NCI-H1436 treated with DMSO at 0.1 percent for 48 hours (cell line): Measurements from ENCODE around the gene PLA2G2E.

Experiments
- DNase-seq: peaks from one replicate; lab custom pipeline; 2025; lab: John Stamatoyannopoulos, UW

PLA2G2E gene

DNA sequence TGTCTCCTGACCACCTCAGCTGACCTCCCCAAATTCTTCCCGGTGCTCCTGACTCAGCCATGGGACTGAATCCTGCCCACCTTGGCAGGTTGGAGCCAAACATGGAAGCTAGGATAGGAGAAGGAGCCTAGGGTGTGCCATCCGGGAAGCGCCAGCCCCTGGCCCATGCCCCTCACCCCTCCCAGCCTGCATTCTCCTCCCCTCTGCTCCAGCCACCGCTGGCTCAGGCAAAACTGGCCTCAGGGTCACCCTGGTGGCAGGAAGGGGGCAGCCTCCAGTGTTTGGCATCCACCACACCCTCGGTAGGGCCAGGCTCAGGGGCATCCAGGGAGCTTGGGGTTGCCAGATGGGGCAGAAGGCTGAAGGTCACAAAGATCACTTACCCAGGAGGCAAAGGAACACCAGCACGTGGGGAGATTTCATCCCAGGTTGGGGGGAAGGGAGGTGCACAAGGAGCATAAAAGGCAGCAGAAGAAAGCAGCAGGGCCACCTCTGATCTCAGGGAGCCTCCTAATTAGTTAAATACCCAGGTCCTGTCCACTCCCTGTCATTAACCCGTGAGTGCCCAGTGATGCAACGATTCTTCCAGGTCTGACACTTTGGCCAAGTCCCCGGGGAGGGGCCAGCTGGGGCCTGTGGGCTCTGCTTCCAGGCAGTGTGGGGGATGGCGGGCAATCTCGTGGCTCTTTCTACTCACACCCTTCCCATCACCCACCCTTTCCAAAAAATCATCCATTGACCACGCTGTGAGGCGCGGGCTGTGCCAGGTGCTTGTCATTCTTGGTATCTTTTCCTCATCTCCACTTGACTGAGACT, at the start of gene PLA2G2E:
PLA2G2E (minus strand) TSS at position 481 of the 816 bp plus-strand sequence; CDS start at position 423, 58 bp downstream.
- no peak for DNase-seq

DNA sequence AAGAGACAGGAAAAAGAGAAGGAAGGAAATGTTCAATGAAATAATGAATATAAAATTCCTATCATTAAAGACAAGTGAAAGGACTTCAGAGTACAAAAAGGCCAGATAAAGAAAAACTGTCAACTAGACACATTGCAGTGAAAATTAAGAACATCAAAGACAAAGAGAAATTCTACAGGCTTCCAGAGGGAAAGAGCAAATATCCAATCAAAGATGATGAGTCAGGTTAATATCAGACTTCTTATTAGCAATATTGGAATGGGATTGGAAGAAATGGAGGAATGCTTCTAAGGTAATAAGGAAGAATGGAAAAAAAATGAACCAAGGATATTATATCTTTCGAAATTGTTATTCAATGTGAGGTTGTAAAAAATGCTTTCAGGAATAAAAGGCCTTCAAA, 48.2 kb upstream of the PLA2G2E start:
- no peak for DNase-seq

DNA sequence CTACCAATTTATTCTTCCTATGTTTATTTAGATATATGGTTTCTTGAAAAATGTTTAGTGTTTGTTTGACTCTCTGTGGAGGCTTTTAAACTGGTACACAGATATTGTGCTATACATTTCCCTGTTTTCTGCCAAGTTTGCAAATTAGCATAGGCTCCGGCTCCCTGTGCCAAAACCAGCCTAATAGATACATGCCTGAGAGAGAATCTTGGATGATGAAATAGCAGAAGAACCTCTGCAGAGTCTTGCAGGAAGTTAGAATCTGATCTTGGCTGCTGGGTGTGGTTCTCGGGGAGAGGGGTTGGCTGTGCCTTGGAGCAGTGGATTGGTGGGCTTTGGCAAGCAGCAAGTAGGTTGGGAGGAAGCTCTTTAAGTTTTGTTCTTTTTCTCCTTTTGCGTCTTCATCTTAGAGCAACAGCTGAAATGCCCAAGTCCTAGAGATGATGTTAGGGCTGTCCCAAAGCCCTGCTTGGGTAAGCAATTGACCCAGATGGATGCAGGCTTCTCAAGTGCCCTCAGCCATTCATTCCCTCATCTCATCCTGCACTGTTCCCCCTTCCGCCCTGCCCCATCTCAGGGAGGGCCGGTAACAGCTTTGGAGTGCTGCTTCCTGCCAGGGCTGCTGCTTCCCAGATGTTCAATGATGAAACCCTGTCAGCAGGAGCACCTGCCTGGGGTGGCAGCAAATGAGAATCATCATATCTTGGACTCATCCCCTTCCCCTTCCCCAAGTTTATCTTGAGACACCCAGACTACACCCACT, 46.7 kb upstream of the PLA2G2E start:
- no peak for DNase-seq

- DNase-seq: no peak
Measured at GRCh38 chr1:19967808-19968207, 44.4 kb upstream of the PLA2G2E start.

- no peak for DNase-seq
Measured at GRCh38 chr1:19964542-19964941, 41.1 kb upstream of the PLA2G2E start.

- DNase-seq: no peak
Measured at GRCh38 chr1:19963636-19964035, 40.2 kb upstream of the PLA2G2E start.

DNA sequence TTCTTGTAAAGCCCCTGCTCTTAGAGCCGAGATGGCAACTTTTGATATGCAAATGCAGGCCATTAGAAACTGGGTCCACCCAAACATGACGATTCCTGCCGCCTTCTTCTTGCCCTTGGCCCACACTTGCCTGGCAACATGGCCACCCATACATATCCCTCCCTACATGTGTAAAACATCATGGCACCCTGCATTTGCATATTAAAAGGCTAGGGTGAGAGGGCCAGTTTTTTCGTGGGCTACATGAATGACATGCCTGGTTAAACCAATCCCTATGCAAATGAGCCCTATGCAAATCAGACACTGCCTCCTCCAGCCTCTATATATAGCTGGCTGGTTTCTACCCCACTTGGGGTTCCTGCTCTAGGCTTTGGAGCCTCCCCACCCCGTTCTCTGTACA, 37.2 kb upstream of the PLA2G2E start:
- DNase-seq: no peak

- DNase-seq: no peak
Measured at GRCh38 chr1:19957779-19958178, 34.4 kb upstream of the PLA2G2E start.

DNA sequence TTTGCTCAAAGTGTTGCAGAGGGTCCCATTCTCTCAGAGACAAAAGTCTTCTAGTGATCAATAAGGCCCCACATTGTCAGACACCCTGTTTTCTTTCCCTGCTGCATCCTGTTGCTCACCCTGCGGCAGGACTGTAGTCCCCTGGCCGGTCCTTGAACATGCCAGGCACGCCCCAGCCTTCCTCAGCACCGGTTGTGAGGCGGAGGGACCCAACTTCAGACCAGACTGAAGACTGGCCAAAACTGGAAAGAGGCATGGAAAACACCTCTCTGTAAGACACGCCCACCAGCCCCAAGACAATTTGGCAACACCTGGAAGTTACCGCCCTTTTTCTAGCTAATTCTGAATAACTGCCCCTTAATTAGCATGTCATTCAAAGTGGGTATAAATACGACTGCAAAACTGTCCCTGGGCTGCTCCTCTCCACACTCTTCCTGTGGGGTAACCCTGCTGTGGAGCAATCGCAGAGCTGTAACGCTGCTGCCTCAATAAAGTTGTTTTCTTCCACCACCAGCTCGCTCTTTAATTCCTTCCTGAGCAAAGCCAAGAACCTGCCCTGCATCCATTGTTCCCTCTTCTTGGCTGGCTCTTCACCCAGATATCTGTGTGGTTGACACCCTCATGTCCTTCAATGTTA, 32.2 kb upstream of the PLA2G2E start:
- no peak for DNase-seq

- no peak for DNase-seq
Measured at GRCh38 chr1:19954059-19954458, 30.6 kb upstream of the PLA2G2E start.

DNA sequence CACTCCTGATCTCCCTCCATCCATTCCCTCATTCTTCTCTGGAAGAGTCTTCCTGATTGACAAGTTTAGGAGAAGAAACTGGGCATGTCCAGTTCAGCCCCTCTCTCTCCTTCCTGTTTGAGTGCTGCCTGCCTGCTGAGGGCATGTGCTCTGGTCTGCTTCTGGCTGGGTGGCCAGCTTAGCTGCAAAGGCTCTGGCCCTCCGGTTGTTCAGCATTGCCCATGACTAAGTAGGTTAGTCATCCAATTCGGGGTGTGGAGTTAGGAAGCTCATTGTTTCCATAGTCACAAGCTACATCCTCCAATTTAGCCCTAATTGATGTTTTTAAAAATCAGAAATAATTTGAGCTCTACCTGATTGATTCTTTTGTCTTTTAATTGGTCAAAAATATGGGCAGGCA, 25.6 kb upstream of the PLA2G2E start:
- no peak for DNase-seq

DNA sequence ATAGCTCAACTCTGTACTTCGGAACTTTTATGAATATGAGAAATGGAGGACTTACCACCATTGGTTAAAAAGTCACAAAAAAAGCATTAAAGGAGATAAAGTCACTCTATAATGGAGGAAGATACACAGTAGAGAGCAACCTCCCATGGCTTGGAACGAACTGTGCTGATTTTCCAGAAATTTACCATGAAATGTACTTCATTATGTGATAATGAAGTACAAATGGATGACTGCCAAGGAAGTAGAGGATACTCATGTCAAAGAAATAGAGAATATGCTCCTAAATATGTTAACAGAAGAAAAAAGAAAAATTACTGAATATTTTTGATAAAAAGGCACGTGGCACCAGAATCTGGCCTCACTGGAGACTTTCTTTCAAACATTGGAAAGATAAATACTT, 23.6 kb upstream of the PLA2G2E start:
- no peak for DNase-seq

- no peak for DNase-seq
Measured at GRCh38 chr1:19946331-19946751, 22.9 kb upstream of the PLA2G2E start.

GRCh38 chr1:19945914-19946313, 22.5 kb upstream of the PLA2G2E start:
- DNase-seq: no peak

DNA sequence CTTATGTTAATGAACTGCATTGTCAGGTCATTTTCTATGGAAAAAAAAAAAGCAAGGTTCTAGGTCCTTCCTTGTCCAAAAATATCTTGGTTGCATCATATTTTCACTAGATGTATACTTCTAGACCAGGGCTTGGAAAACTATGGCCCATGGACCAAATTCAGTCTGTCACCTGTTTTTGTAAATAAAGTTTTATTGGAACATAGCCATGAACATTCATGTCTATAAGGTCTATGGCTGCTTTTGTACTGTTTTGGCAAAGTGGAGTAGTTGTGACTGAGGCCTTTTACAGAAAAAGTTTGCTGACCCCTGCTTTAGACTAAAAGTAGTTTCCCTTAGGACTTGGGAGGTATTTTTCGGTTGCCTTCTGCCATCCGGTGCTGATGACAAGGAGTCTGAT, 19.2 kb upstream of the PLA2G2E start:
- no peak for DNase-seq

DNA sequence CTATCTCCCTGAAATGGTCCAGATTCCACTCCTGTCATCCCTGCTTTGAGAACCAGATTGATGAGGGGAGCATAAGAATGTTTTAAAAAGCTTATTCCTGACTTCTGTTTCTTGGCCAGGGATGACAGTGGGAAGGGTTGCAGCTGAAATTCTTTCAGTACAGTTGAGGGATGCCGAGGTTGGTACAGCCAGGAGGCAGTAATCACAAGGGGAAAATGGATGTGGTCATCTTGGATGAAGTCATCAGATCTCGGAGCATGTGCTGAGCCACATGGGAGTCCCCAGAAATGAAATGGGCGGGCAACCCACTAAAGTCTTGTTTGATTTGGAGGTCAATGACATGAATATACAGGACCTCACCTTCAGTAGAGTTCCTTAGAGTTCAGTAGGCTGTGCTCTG, 18.7 kb upstream of the PLA2G2E start:
- DNase-seq: no peak

- DNase-seq: peak; percentile 48
Measured at GRCh38 chr1:19941206-19941568, 17.8 kb upstream of the PLA2G2E start.

DNA sequence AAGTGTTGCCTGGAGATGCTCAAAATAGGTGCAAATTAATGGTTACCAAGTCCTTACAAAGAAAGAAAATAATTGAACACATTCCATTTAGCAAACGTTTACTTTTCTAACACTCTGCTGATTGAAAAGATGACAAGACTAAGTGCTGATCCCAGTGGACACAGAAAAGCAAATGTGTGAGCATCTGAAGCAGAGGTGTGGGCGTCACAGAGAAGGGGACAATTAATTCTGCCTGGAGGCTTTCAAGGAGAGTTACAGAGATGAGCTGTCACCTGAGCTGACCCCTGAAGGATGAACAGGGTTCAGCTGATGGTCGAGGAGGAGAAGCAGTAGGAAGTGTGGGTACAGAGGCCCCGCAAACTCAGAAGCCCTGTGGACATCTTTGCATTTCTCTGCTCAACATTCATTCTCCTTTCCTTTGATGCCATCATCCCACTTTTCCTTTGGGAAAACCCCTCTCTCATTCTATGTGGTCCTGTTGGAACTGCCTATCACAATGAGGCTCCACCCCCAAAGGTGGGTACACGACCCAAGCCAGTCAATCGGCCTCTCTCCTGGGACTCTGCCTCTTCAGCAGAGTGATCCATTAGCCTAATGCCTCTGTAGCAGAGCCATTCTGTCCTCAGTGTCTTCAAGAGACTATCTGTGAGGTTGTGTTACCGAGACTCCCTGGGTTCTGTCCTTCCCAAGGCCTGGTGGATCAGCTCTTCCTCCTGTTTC, 17.2 kb upstream of the PLA2G2E start:
- peak; percentile 71 for DNase-seq

- DNase-seq: no peak
Measured at GRCh38 chr1:19938472-19938871, 15.1 kb upstream of the PLA2G2E start.

DNA sequence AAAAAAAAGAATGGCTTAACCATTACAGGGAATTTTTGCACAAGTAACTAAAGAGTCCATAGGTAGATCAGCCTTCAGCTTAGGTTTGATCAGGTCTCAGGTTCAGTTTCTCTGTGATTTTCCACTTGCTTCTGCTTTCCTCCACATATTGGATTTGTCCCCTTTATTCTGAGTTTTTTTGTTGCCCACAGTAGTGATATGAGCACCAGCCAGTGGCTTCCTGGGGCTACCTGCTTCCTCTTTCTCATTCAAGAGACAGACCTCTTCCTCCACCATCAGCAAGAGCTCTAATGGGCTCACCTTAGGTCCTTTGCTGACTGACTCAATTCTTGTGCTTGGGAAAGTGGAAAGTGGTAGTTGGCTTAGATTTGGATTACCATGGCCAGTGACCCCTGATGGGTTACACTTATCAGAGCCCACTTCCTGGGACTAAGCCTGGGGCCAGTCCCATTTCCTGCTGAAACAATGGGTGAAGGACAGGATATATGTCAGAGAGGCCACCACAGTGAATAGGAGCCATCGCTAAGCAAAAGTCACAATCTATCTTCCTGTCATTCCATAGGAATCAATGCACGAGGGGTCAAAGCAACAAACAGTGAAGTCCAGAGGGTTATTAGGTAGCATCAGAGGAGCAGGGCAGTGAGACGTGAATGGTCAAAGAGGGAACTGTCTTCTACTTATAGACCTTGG, 12.8 kb upstream of the PLA2G2E start:
- no peak for DNase-seq

DNA sequence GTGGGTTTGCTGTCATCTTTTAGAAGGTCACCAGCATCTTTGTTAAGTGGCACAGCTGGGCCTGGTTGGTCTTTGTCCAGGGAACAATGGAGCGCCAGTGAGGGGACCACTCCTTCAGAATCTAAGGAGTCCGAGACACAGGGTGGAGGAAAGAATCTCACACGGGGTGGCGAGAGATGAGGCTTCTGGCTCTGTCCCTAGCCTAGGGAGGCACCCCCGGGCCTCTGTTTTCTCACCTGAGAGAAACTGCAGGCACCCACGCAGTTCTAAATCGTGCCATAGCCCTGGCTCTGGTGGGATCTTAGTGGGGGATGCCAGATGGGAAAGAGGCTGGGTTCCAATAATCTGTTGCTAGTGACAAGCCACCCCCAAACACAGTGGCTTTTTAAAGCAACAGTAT, 10.9 kb upstream of the PLA2G2E start:
- DNase-seq: no peak

- no peak for DNase-seq
Measured at GRCh38 chr1:19932866-19933265, 9.4 kb upstream of the PLA2G2E start.
